Prostate gland (tissue), 2 donors: ENCODE measurements around the gene SHC4. TPM values are rescaled to one million over a fixed set of nuclear protein-coding genes. Genes with fewer than 3 reads are reported as not detected.
"Not testable (repeated sequence)": the region's sequence is repeated elsewhere in the genome, so short reads cannot be mapped to it uniquely, and the experiment has no call there.

Source experiments
- DNase-seq: peaks from one replicate; pipeline ENCODE4 v3.0.0-alpha.2; 2019; ENCODE audit warnings: low spot score
- H3K27ac ChIP-seq, 2 donors: fragments of 200-600 bp; sonication (generic); 2 replicates each; pipeline ENCODE4 v1.5.1; 2017 to 2019
- H3K27me3 ChIP-seq: fragments of 200-600 bp; sonication (generic); replicated peaks from 2 replicates; pipeline ENCODE4 v1.5.1; 2019; ENCODE audit not compliant: insufficient read depth
- H3K36me3 ChIP-seq, 2 donors: fragments of 200-600 bp; sonication (generic); 1 replicate in 1 of 2; 2 replicates in 1 of 2; pipeline versions ENCODE4 v1.5.1 to v1.8.1; 2017 to 2019
- H3K4me1 ChIP-seq: fragments of 200-600 bp; sonication (generic); replicated peaks from 2 replicates; pipeline ENCODE4 v1.5.1; 2019
- H3K4me3 ChIP-seq, 2 donors: fragments of 200-600 bp; sonication (generic); 2 replicates each; pipeline ENCODE4 v1.5.1; 2017 to 2019
- H3K9me3 ChIP-seq: fragments of 200-600 bp; sonication (generic); 2 replicates; pipeline ENCODE4 v1.5.1; 2017
- POLR2A ChIP-seq: fragments of 450-650 bp; IDR thresholded peaks from one replicate; pipeline ENCODE4 v1.6.1; 2016; ENCODE audit warnings: antibody characterized with exemption, mild to moderate bottlenecking
- POLR2AphosphoS5 ChIP-seq: sonication (generic); formaldehyde crosslinking; IDR thresholded peaks from one replicate; pipeline ENCODE4 v1.6.1; 2017; ENCODE audit warnings: antibody characterized with exemption
- WGBS: methylation state at CpG from one replicate; pipeline ENCODE4 v1.1.5; 2018; 5-methylcytosine and 5-hydroxymethylcytosine counted together
- intact Hi-C: fragments of 100-400 bp; cut with DNase I; formaldehyde crosslinking; loops from one replicate; pipeline ENCODE4 v1.14.2; 2022
- total RNA-seq, 2 donors: library from RNA; depleted of rRNA; stranded (reverse); fragments of >200 nt; gene quantifications; one replicate each; pipeline ENCODE4 v1.1.0, GENCODE V29; 2016
- TF ChIP-seq, protein P1 (sequence below), 4 experiments: fragments of 200-600 bp in 2 of 4; fragments of 450-650 bp in 2 of 4; sonication (generic) in 2 of 4; IDR thresholded peaks; 1 replicate in 3 of 4; 2 replicates in 1 of 4; pipeline ENCODE4 v1.5.1; 2016 to 2019; ENCODE audit warnings: antibody characterized with exemption in 4 of 4, mild to moderate bottlenecking in 2 of 4, moderate library complexity in 2 of 4

The SHC4 gene
- total RNA-seq, 2 donors from 2014 or later = 0.27 to 45.0 TPM

- intact Hi-C loops = no loop called here
- H3K27ac ChIP-seq = no peak overlapping the region
- H3K27me3 ChIP-seq = no peaks in the 10 kb centered on the region
- TF ChIP-seq POLR2A = no peak
- TF ChIP-seq, protein P1, sequence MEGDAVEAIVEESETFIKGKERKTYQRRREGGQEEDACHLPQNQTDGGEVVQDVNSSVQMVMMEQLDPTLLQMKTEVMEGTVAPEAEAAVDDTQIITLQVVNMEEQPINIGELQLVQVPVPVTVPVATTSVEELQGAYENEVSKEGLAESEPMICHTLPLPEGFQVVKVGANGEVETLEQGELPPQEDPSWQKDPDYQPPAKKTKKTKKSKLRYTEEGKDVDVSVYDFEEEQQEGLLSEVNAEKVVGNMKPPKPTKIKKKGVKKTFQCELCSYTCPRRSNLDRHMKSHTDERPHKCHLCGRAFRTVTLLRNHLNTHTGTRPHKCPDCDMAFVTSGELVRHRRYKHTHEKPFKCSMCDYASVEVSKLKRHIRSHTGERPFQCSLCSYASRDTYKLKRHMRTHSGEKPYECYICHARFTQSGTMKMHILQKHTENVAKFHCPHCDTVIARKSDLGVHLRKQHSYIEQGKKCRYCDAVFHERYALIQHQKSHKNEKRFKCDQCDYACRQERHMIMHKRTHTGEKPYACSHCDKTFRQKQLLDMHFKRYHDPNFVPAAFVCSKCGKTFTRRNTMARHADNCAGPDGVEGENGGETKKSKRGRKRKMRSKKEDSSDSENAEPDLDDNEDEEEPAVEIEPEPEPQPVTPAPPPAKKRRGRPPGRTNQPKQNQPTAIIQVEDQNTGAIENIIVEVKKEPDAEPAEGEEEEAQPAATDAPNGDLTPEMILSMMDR (IDR thresholded peaks at IDR 0.05) = no peak
- no peak for TF ChIP-seq POLR2AphosphoS5
- H3K4me3 ChIP-seq = no peak overlapping the region
- DNase-seq = no peak
- H3K4me1 ChIP-seq = no peaks in the 10 kb centered on the region
- 65% methylated on average over 2 of the region's 2 CpGs for WGBS
- H3K36me3 ChIP-seq = no peaks in the 10 kb centered on the region
- H3K9me3 ChIP-seq = no peaks in the 10 kb centered on the region
These were observed 11.2 kb upstream of the SHC4 start for GRCh38 chr15:48974882-48975281.

GRCh38 chr15:48972750-48973503 is 9.2 kb upstream of the SHC4 start:
- H3K4me3 ChIP-seq = no peak overlapping the region
- intact Hi-C loops = no loop called here
- no peaks in the 10 kb centered on the region for H3K27me3 ChIP-seq

GRCh38 chr15:48970926-48971325 is 7.2 kb upstream of the SHC4 start:
- H3K27me3 ChIP-seq, H3K4me3 ChIP-seq, DNase-seq, H3K36me3 ChIP-seq, H3K9me3 ChIP-seq, intact Hi-C loops, H3K4me1 ChIP-seq, H3K27ac ChIP-seq: not testable (repeated sequence)
- 61% methylated on average over 1 of the region's 1 CpG for WGBS

More at GRCh38 chr15:48972750-48973503, 9.2 kb upstream of the SHC4 start:
- Histone ChIP-seq H3K27ac (no peak overlapping the region), H3K36me3 (no peaks in the 10 kb centered on the region), H3K9me3 (no peaks in the 10 kb centered on the region), H3K4me1 (no peaks in the 10 kb centered on the region)
- WGBS = 95% methylated on average over 28 of the region's 35 CpGs
- no peak for TF ChIP-seq POLR2AphosphoS5
- TF ChIP-seq POLR2A = no peak
- TF ChIP-seq, protein P1 (IDR thresholded peaks at IDR 0.05) = no peak
- no peak for DNase-seq

DNA sequence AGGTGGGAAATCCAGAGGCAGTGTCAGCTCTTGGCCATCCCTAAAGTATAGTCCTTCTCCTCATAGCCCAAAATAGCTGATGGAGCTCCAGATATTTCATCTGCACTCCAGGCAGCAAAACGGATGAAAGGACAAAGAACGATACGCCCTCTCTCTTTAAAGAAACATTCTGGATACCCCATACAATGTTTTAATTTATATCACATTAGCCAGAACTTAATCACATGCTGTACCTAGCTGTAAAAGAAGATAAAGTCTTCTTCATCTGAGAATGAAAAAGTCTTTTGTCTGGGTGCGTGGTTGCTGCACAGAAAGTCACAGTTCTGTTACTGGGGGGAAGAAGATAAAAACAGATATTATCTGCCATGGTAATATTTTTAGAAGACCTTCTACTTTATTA is 4.3 kb upstream of the SHC4 start:
- 65% methylated on average over 4 of the region's 4 CpGs for WGBS
- Histone ChIP-seq H3K4me1 (peaks cover 2% of the 10 kb centered on the region), H3K36me3 (no peaks in the 10 kb centered on the region), H3K27ac (no peak overlapping the region), H3K9me3 (no peaks in the 10 kb centered on the region), H3K4me3 (no peak overlapping the region), H3K27me3 (no peaks in the 10 kb centered on the region)
- no peak for DNase-seq
- TF ChIP-seq POLR2A = no peak
- no peak for TF ChIP-seq POLR2AphosphoS5
- TF ChIP-seq, protein P1 (IDR thresholded peaks at IDR 0.05) = no peak
- intact Hi-C loops = no loop called here

DNA sequence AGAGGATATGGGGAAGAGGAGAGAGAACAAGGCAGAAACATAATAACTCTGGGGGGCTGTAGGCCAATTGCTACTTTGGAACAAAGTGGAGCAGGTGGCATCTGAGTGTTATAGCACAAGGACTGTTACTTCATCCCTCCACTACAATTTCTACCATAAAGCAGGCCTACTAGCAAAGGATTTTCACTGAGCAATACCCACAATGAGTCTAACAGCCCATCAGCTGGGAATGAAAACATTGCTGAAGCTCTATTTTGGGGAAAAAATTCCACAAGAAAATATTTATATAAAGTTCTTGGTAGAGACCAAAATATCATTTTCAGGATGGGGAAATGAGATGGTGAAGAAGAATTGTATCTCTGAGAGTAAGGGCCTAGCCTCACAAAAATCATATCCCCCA is 3.6 kb upstream of the SHC4 start:
- no peaks in the 10 kb centered on the region for H3K27me3 ChIP-seq

More for the DNA sequence above, 3.6 kb upstream of the SHC4 start:
- no peak for DNase-seq
- intact Hi-C loops = no loop called here
- Histone ChIP-seq H3K4me3 (no peak overlapping the region), H3K36me3 (no peaks in the 10 kb centered on the region), H3K9me3 (no peaks in the 10 kb centered on the region), H3K27ac (no peak overlapping the region), H3K4me1 (peaks cover 6% of the 10 kb centered on the region)
- TF ChIP-seq POLR2A (no peak), POLR2AphosphoS5 (no peak)
- TF ChIP-seq, protein P1 (IDR thresholded peaks at IDR 0.05) = no peak
